GM18858 (cell line): ENCODE data around the gene HSD3B2.

Experiments used
- ATAC-seq: cut with Tn5 transposase; IDR thresholded peaks from one replicate; pipeline ENCODE4 v1.9.1; 2021; ENCODE audit not compliant: unreplicated experiment

HSD3B2 gene

DNA sequence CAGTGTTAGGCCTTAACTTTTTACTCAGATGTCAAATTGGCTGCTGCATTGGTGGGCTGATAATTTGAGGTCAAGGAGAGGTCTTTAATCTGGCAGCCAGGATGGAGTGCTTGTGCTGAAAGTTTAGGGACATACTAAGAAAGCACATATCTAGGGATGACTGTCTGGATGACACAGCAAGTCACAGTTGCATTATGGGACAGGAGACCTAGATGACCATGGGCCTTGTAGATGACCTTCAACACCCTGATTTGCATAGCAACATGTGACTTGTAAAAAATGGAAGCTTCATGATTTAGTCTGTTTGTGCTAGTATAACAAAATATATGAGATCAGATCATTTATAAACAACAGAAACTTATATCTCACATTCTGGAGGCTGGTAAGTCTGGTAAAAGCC lies 18.0 kb upstream of the HSD3B2 start:
- no peak for ATAC-seq

- no peak for ATAC-seq
Measured at GRCh38 chr1:119397986-119398385, 17.0 kb upstream of the HSD3B2 start.

- no peak for ATAC-seq
Measured at GRCh38 chr1:119404736-119405135, 10.2 kb upstream of the HSD3B2 start.

DNA sequence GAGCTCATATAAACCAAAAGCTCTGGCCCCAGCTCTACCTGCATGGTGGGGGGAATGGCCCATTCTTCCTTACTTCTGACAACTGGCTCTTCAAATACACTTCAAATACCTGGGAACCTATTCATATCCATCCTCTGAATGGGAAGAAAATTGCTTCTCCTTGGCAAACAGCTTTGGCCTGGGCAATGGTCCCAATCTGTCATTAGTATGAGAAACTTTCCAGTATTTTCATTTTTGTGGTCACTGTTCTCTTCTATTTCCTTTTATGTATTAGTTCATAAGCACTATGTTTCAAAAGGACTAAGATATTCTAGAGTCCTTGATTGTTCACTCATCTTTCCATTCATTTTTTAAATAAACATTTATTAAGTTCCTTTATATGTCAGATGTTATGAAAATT lies 5.2 kb upstream of the HSD3B2 start:
- no peak for ATAC-seq

DNA sequence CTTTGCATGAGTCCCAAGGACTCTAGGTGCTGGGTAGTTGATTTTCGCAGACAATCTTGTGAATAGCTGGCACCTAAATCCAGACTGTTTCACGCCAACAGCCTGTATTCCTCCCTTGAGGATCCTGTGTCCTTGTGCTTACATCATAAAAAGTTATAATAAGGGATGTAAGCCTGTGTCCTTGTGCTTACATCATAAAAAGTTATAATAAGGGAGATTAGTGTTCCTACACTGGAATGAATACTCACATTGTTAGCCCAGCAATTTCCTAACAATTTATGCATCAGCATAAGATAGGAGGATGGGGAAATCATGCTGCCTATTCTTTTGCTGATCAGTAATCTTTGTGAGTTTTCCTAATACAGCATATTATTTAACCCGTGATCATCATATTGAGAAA lies 4.0 kb upstream of the HSD3B2 start:
- no peak for ATAC-seq

DNA sequence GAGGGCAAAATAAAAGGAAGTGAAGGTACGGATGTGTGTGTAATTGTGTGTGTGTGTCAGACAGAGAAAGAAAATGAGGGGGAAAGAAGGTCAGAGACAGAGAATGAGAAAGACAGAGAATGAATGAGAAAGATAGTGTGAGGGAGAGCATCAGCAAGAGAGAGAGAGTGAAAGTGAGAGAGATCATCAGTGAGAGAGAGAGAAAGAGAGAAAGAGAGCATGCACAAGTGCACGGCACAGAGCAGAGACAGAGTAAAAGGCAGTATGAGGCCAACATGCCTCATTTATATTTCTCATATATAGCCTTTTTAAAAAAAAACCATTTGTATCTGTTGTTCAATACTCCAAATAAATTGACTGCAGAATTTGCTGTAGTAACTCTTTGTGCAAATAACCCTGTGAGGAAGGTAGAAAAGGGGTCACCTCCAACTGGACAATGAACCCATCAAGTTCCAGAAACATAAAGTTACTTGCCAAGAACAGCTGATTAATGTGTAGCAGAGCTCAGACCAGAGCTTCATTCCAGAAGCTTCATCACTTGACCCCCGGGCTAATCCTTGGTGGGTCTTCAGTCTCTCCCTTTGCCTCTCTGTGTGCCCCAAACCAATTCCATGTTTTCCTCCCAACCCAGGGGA lies 1.2 kb downstream of the HSD3B2 start:
- no peak for ATAC-seq

- no peak for ATAC-seq
Measured at GRCh38 chr1:119419109-119419508, 4.2 kb downstream of the HSD3B2 start.

DNA sequence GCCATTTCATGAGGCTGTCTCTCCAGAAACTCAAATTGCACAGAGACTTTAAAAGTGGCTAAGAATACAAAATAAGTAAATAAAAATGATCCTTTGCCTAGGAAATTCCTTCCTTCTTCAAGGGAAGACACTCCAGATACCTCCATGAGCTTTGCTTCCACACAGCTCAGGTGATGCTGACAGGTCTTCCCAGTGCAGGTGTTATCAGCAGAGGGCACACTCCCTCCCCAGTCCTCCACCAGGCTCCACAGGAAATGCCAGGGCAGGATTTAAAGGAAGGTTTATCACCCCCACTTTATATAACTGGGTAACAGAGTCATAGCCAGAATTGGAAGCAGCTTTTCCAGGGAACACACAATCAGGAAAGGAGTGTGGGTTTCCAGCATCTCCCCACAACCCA lies 5.7 kb downstream of the HSD3B2 start:
- no peak for ATAC-seq

- no peak for ATAC-seq
Measured at GRCh38 chr1:119422631-119423030, 7.7 kb downstream of the HSD3B2 start.

GRCh38 chr1:119428991-119429390 lies 14.0 kb downstream of the HSD3B2 start:
- ATAC-seq, result no peak

DNA sequence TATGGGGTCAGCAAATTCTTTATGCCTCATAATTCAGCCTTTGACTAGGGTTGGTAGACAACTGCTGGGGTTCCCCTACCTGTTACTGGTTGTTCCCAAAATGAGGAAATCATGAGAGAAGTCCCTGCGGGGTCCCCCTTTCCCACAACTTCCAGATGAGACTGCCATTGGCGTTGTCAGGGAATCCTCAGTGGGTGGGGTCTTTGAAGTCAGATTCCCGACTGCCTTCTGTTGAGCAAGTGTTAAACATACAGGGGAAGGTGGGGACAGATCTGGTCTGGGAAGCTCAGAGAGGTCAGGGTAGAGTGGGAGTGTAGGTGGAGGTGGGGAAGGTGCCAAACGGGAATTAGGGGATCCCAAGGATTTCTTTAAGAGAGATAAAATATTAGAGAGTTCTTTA lies 14.7 kb downstream of the HSD3B2 start:
- ATAC-seq, result no peak

GRCh38 chr1:119430486-119430885 lies 15.5 kb downstream of the HSD3B2 start:
- ATAC-seq, result no peak

DNA sequence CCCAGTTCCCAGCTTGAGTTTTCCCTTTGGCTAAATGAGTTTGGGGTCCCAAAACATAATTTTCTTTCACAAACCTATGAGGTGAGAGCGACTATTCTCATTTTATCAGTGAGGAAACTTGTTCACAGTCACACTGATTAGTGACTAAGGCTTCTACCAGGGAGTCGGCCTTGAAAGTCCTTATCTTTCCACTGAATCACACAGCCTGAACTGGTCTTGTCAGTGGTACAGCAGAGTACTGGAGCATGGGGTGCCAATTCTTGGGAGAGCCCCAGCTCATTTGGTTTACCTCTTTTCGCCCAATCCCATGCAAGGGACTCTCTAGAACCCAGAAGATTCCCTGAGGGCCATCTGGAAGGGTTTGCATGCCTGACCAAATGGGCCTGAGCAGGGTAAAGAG lies 16.9 kb downstream of the HSD3B2 start:
- no peak for ATAC-seq

DNA sequence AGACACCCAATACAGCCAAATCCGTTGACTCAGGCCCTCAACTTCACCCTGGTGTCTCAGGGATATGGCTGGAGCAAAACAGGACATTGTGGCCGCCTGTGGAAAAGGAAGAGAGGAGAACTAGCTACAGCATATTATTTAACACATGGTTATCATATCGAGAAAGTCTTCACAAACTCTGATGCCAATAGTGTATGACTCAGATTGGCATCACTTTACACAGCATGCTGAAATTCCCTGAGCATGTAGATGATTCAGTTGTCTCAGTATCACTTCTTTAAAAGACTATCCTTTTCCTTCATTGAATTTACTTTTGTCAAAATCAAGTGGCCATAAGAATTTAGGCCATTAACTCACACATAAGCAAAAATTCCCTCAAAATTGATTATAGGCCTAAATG lies 20.1 kb downstream of the HSD3B2 start:
- no peak for ATAC-seq

DNA sequence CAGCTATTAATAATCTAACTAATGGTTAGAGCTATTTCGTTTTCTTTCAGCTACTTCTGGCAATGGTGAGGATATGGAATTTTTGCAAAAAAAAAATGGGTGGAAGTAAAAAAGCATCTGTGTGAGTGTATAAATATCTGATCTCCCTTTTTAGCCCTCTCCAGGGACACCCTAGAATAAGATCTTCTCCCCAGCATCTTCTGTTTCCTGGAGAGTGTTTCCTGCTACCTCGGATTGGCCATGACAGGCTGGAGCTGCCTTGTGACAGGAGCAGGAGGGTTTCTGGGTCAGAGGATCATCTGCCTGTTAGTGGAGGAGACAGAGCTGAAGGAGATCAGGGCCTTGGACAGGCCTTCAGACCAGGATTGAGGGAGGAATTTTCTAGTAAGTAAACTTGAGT lies 23.8 kb downstream of the HSD3B2 start:
- ATAC-seq, result no peak

GRCh38 chr1:119440721-119441307 lies 25.9 kb downstream of the HSD3B2 start:
- ATAC-seq, result no peak

DNA sequence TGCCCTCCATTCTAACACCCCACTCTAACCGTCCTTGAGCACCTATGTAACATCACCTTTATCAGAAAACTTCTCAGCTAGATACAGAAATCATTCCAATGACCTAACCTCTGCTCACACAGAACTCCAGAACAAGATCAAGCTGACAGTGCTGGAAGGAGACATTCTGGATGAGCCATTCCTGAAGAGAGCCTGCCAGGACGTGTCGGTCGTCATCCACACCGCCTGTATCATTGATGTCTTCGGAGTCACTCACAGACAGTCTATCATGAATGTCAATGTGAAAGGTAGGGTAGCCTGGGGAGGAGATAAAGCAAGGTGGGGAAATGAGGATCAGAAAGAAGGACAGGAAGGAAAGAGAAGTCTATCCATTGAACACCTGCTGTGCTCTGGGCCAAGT lies 27.8 kb downstream of the HSD3B2 start:
- no peak for ATAC-seq

DNA sequence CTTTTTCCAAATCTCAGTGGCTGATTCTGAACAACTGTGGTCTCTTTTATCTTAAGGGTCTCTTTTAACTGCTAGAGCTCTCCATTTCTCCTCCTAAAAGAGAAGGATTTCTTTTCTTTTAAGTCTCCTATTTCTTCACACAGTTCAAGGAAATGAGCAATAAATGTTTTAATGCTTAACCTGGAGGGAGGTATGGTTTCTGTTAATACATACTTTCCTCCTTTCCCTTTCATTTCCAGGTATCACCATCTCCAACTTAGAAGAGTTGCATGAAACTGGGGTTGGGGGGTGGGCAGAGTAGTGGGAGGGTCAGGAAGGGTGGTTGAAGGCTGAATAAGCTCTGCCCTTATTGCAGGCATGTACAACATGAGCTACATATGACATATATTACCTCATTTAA lies 31.4 kb downstream of the HSD3B2 start:
- ATAC-seq, result no peak

- no peak for ATAC-seq
Measured at GRCh38 chr1:119447344-119448126, 32.6 kb downstream of the HSD3B2 start.

DNA sequence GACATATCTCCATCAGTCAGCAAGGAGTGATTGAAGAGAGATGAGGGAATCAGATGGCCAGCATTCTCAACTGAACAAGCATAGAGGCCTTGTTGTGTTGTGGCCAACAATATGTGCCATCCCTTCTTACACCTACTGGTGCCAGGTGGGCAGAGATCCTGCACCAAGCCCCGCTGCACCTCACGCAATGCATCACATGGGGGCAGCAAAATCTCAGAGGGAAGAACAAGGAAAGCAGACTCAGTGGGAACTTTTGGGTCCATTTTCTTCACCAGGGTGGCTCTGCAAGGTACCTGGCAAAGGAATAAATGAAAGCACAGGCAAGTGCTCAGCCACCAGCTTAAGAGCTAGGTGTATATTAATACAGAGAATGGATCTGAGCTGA lies 33.2 kb downstream of the HSD3B2 start:
- ATAC-seq, result no peak

DNA sequence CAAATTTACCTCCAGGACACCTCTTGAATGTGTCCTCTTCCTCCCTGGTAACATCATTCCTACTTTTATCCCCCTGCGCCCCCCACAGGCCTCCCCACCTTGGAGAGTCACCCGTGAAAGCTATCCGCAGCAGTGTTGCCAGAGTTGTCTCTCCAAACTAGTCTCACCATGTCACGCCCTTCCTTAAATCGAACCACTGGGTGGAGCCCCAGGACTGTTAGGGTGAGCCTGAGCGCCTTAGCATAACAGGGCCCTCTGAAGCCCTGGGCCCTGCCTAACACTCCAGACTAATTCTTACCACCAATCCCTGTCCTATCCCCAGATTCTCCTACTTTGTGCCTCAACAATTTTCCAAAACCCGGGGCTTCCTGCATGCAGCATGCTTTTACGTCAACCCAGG lies 35.0 kb downstream of the HSD3B2 start:
- ATAC-seq, result no peak

DNA sequence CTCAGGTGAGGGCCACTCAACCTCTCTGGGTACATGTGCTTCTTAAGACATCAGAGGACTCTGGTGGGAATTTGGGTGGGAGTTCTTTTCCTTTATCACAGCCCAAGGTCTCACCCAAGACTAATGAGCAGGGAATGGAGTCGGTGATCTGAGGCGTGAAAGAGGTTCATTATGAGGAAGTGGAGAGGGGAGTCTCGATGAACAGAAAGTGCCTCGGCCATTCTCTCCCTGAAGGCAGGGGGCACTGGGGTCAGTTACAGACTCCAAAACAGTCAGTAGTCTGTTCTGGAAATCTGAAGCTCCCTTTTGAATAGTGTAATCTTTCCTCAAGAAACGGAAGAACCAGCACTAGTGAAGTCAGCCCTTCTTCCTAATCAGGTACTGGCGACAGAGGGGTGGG lies 36.2 kb downstream of the HSD3B2 start:
- no peak for ATAC-seq

DNA sequence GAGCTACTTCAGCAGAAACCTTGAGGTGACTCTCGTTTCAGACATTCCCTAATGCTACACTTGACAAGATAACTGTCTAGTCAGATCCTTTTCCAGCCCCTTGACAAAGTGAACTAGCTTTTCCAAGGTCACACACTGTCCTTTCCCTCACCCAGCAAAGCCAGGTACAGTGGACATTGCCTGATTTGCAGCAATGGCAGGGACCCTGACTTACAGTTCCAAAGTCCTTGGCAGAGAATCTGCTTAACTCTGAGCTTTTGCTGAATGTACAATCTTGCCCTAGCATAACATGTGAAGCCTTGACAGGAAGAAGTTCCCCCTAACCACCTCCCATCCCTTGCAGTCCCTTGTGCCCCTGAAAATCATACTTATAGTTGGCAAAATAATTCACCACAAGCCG lies 37.1 kb downstream of the HSD3B2 start:
- no peak for ATAC-seq
